Karpas-422 (cell line): ENCODE measurements around the gene PADI6. TPM values are rescaled to one million over a fixed set of nuclear protein-coding genes. Genes with fewer than 3 reads are reported as not detected.

Experiments
- DNase-seq: peaks from one replicate; pipeline ENCODE4 v3.0.0-alpha.2; 2015
- H2AFZ ChIP-seq: fragments of 200-600 bp; sonication (generic); 2 replicates; pipeline ENCODE4 v1.6.1; 2014; ENCODE audit warnings: antibody characterized with exemption, low read length, mixed read lengths
- H3K27ac ChIP-seq: fragments of 200-600 bp; sonication (generic); 2 replicates; pipeline ENCODE4 v1.5.1; 2014; ENCODE audit warnings: mild to moderate bottlenecking, low read length, moderate library complexity
- H3K27me3 ChIP-seq: fragments of 200-600 bp; sonication (generic); 2 replicates; pipeline ENCODE4 v1.6.1; 2014; ENCODE audit warnings: low read length, mixed read lengths
- H3K36me3 ChIP-seq: fragments of 200-600 bp; sonication (generic); 2 replicates; pipeline ENCODE4 v1.6.1; 2014; ENCODE audit warnings: low read length, mixed read lengths; ENCODE audit not compliant: insufficient read depth
- H3K4me1 ChIP-seq: fragments of 200-600 bp; sonication (generic); 2 replicates; pipeline ENCODE4 v1.6.1; 2014; ENCODE audit warnings: mild to moderate bottlenecking, low read length, mixed read lengths
- H3K4me2 ChIP-seq: fragments of 200-600 bp; sonication (generic); 2 replicates; pipeline ENCODE4 v1.6.1; 2014; ENCODE audit warnings: low read length, low read depth, mild to moderate bottlenecking; ENCODE audit not compliant: poor library complexity, severe bottlenecking
- H3K4me3 ChIP-seq: fragments of 200-600 bp; sonication (generic); 2 replicates; pipeline ENCODE4 v1.5.1; 2014; ENCODE audit warnings: mild to moderate bottlenecking, antibody characterized with exemption, low read length, mixed read lengths
- H3K79me2 ChIP-seq: fragments of 200-600 bp; sonication (generic); 2 replicates; pipeline ENCODE4 v1.6.1; 2014; ENCODE audit warnings: mild to moderate bottlenecking, low read length, mixed read lengths
- H3K9ac ChIP-seq: fragments of 200-600 bp; sonication (generic); 2 replicates; pipeline ENCODE4 v1.6.0; 2014; ENCODE audit warnings: low read length
- H3K9me2 ChIP-seq: fragments of 200-600 bp; sonication (generic), shearing (Covaris generic); replicated peaks from 2 replicates; pipeline ENCODE4 v1.6.0; 2014; ENCODE audit warnings: mild to moderate bottlenecking, low read length, moderate library complexity; ENCODE audit not compliant: insufficient read depth
- H3K9me3 ChIP-seq: fragments of 300-700, 200-600 bp; sonication (generic); 2 replicates; pipeline ENCODE4 v1.6.1; 2014; ENCODE audit warnings: low read length, mixed read lengths
- H4K20me1 ChIP-seq: fragments of 200-600 bp; sonication (generic); 2 replicates; pipeline ENCODE4 v1.6.1; 2014; ENCODE audit warnings: mild to moderate bottlenecking, antibody characterized with exemption, low read length, low read depth; ENCODE audit not compliant: insufficient read depth
- total RNA-seq: library from RNA; depleted of rRNA; stranded (reverse); fragments of >200 nt; shearing (Covaris generic); gene quantifications from 2 replicates; pipeline ENCODE4 v1.2.3, GENCODE V29; 2014; ENCODE audit warnings: low replicate concordance

PADI6 gene
- total RNA-seq, 1 experiment from 2014 or later: not detected

DNA sequence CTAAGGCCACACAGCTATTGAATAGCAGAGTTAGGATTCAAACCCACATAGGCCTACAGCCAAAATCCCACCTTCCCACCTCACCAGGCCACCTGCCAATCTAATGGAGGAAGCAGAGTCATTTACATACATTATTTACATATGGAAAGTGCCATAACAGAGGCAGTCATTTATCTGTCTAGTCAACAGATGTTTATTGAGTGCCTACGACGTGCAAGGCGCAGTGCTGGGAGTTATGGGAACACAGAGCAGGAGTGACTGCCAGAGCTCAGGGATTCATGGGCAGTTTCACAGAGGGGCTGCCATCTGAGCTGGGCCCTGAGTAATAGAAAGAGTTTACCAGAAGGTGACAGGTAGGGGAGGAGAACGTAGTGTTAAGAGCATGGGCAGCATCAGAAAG, 10.3 kb upstream of the PADI6 start:
- DNase-seq: no peak
- Histone ChIP-seq H4K20me1 (no peaks in the 10 kb centered on the region), H2AFZ (no peak overlapping the region), H3K4me1 (no peaks in the 10 kb centered on the region), H3K9me2 (no peaks in the 10 kb centered on the region), H3K4me2 (no peak overlapping the region), H3K27ac (no peak overlapping the region), H3K27me3 (no peaks in the 10 kb centered on the region), H3K9me3 (no peaks in the 10 kb centered on the region), H3K9ac (no peak overlapping the region), H3K36me3 (no peaks in the 10 kb centered on the region), H3K4me3 (no peak overlapping the region), H3K79me2 (no peaks in the 10 kb centered on the region)

DNA sequence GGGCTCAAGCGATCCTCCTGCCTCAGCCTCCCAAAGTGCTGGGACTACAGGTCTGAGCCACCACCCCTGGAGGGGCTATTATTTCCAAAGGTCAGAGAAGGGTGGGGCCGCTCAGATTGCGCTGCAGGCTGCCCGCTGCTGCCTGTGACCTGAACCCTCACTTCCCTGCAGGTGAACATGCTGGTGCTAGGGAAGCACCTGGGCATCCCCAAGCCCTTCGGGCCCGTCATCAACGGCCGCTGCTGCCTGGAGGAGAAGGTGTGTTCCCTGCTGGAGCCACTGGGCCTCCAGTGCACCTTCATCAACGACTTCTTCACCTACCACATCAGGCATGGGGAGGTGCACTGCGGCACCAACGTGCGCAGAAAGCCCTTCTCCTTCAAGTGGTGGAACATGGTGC, 8.6 kb upstream of the PADI6 start:
- Histone ChIP-seq H3K4me1 (no peaks in the 10 kb centered on the region), H3K9ac (no peak overlapping the region), H2AFZ (no peak overlapping the region), H3K9me3 (no peaks in the 10 kb centered on the region), H3K79me2 (no peaks in the 10 kb centered on the region), H3K27ac (no peak overlapping the region), H3K36me3 (no peaks in the 10 kb centered on the region), H3K4me2 (no peak overlapping the region), H3K9me2 (no peaks in the 10 kb centered on the region), H3K4me3 (no peak overlapping the region), H3K27me3 (no peaks in the 10 kb centered on the region), H4K20me1 (no peaks in the 10 kb centered on the region)
- no peak for DNase-seq

- Histone ChIP-seq H3K9ac (no peak overlapping the region), H3K9me3 (no peaks in the 10 kb centered on the region), H3K27ac (no peak overlapping the region), H3K4me1 (no peaks in the 10 kb centered on the region), H3K79me2 (no peaks in the 10 kb centered on the region), H3K36me3 (no peaks in the 10 kb centered on the region), H3K4me3 (no peak overlapping the region), H3K9me2 (no peaks in the 10 kb centered on the region), H2AFZ (no peak overlapping the region), H3K4me2 (no peak overlapping the region), H4K20me1 (no peaks in the 10 kb centered on the region), H3K27me3 (no peaks in the 10 kb centered on the region)
- DNase-seq: no peak
These were observed 8.2 kb upstream of the PADI6 start for GRCh38 chr1:17363771-17364170.

DNA sequence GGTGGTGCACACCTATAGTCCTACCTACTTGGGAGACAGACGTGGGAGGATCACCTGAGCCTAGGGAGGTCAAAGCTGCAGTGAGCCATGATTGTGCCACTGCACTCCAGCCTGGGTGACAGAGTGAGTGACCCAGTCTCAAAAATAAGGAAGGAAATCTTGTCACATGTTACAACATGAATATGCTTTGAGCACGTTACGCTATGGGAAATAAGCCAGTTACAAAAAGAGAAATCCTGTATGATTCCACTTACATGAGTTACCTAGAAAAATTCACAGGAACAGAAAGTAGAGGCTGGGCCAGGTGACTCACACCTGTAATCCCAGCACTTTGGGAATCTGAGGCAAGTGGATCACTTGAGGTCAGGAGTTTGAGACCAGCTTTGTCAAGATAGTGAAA, 6.7 kb upstream of the PADI6 start:
- Histone ChIP-seq H3K4me2 (no peak overlapping the region), H3K4me3 (no peak overlapping the region), H3K4me1 (no peaks in the 10 kb centered on the region), H3K9me2 (no peaks in the 10 kb centered on the region), H3K36me3 (no peaks in the 10 kb centered on the region), H3K9ac (no peak overlapping the region), H3K79me2 (no peaks in the 10 kb centered on the region), H3K27me3 (no peaks in the 10 kb centered on the region), H3K27ac (no peak overlapping the region), H4K20me1 (no peaks in the 10 kb centered on the region), H2AFZ (no peak overlapping the region), H3K9me3 (no peaks in the 10 kb centered on the region)
- no peak for DNase-seq

DNA sequence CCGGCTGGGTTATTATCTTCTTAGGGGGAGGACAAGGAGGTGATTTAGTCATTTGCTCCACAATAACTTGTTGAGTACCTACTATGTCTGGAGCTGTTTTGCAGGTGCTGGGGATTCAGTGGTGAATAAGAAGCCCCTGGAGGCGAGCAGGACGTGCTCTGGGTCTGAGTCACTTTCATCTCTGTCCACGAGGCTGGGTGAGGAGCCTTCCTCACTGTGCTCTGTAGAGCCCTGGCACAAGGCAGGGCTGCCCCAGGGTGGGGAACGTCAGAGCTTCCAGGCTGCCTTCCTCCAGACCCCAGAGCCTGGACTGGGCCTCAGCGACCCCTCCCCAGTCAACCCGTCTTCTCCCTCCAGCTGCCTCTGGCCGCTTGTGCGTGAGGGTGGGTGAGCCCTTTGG, 2.5 kb upstream of the PADI6 start:
- Histone ChIP-seq H4K20me1 (no peaks in the 10 kb centered on the region), H3K9ac (no peak overlapping the region), H3K9me2 (no peaks in the 10 kb centered on the region), H3K79me2 (no peaks in the 10 kb centered on the region), H2AFZ (no peak overlapping the region), H3K9me3 (no peaks in the 10 kb centered on the region), H3K36me3 (no peaks in the 10 kb centered on the region), H3K4me1 (no peaks in the 10 kb centered on the region), H3K4me2 (no peak overlapping the region), H3K27ac (no peak overlapping the region), H3K4me3 (no peak overlapping the region), H3K27me3 (no peaks in the 10 kb centered on the region)
- DNase-seq: no peak

DNA sequence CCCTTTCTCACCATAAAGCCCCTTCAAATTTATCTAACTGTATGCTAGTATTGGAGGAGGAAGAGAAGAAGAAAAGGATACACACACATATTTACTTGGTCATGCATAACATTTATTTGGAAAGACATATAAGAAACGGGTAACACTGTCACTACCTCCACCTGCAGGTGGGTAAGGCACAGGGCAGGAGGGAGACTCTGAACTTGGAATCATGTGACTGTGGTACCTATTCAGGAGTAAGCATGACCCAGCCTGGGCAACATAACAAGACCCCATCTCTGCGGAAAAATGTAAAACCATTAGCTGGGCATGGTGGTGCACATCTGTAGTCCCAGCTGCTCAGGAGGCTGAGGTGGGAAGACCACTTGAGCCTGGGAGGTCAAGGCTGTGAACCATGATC, 1.4 kb upstream of the PADI6 start:
- no peak overlapping the region for H3K4me3 ChIP-seq
- no peak overlapping the region for H3K9ac ChIP-seq
- no peak overlapping the region for H3K27ac ChIP-seq
- DNase-seq: peak; percentile 51
- no peaks in the 10 kb centered on the region for H3K4me1 ChIP-seq
- no peaks in the 10 kb centered on the region for H3K36me3 ChIP-seq
- H3K9me3 ChIP-seq: no peaks in the 10 kb centered on the region
- no peaks in the 10 kb centered on the region for H3K9me2 ChIP-seq
- H3K79me2 ChIP-seq: no peaks in the 10 kb centered on the region
- H2AFZ ChIP-seq: no peak overlapping the region
- no peak overlapping the region for H3K4me2 ChIP-seq
- no peaks in the 10 kb centered on the region for H3K27me3 ChIP-seq
- no peaks in the 10 kb centered on the region for H4K20me1 ChIP-seq

DNA sequence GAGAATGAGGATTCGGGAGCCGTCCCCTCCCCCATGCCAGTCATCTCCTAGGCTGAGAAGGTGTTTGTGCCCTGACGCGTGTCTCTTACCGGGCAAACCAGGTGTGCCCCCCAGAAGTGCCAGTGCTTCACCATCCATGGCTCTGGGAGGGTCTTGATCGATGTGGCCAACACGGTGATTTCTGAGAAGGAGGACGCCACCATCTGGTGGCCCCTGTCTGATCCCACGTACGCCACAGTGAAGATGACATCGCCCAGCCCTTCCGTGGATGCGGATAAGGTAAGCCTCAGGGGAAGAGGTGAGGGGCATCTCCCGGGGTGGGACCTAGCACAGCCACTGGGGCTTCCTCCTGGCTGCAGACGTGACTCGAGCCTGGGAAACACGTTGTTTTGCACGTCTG, 959 bp downstream of the PADI6 start:
- no peaks in the 10 kb centered on the region for H3K79me2 ChIP-seq
- no peaks in the 10 kb centered on the region for H3K4me1 ChIP-seq
- H3K9me2 ChIP-seq: no peaks in the 10 kb centered on the region
- H3K27me3 ChIP-seq: no peaks in the 10 kb centered on the region
- H2AFZ ChIP-seq: no peak overlapping the region
- no peaks in the 10 kb centered on the region for H4K20me1 ChIP-seq
- no peak for DNase-seq
- no peaks in the 10 kb centered on the region for H3K36me3 ChIP-seq
- H3K27ac ChIP-seq: no peak overlapping the region
- no peak overlapping the region for H3K4me2 ChIP-seq
- no peak overlapping the region for H3K9ac ChIP-seq
- H3K9me3 ChIP-seq: no peaks in the 10 kb centered on the region
- H3K4me3 ChIP-seq: no peak overlapping the region

- Histone ChIP-seq H3K4me2 (no peak overlapping the region), H3K79me2 (no peaks in the 10 kb centered on the region), H3K27me3 (no peaks in the 10 kb centered on the region), H3K4me1 (no peaks in the 10 kb centered on the region), H3K9me3 (no peaks in the 10 kb centered on the region), H3K36me3 (no peaks in the 10 kb centered on the region), H4K20me1 (no peaks in the 10 kb centered on the region), H3K4me3 (no peak overlapping the region), H2AFZ (no peak overlapping the region), H3K9me2 (no peaks in the 10 kb centered on the region), H3K27ac (no peak overlapping the region), H3K9ac (no peak overlapping the region)
- no peak for DNase-seq
These were observed 3.7 kb downstream of the PADI6 start for GRCh38 chr1:17375651-17376050.

DNA sequence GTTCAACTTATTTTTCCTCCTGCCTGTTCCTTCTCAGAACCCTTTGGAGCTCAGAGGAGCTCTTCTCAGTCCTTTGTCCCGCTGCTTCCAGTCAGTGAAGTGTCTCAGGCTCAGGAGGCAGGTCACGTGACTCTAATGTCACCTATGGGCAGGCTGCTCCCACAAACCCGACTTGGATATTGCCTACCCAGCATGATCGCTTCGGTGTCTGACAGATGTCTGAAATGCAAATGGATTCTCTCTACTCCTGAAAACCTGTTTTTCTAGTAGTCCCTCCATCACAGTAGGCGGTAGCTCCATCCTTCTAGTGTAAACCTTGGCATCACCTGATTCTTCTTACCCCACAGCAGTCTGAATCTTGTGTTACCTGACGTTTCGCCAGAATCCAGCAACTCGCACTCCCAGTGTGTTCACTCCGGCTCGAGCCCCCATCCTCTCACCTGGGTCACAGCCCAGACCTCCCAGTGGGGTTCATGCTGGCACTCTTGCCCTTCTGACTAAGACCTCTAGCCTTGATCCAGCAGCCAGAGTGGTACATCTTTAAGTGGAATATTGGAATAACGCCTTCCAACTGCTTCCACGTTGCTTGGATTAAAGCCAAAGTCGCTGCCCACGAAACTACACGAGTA, 5.4 kb downstream of the PADI6 start:
- Histone ChIP-seq H3K36me3 (no peaks in the 10 kb centered on the region), H3K27me3 (no peaks in the 10 kb centered on the region), H3K79me2 (no peaks in the 10 kb centered on the region), H2AFZ (no peak overlapping the region), H3K9ac (no peak overlapping the region), H4K20me1 (no peaks in the 10 kb centered on the region), H3K4me1 (no peaks in the 10 kb centered on the region), H3K4me3 (no peak overlapping the region), H3K9me3 (no peaks in the 10 kb centered on the region), H3K9me2 (no peaks in the 10 kb centered on the region), H3K27ac (no peak overlapping the region), H3K4me2 (no peak overlapping the region)
- DNase-seq: no peak
